Raji (cell line): ENCODE data around the gene PEX11G.

Experiments used
- POLR2A ChIP-seq: IDR thresholded peaks from 2 replicates; pipeline ENCODE4 v1.6.1; 2011; ENCODE audit warnings: low read depth, low read length, control low read depth; ENCODE audit not compliant: insufficient read depth

Gene PEX11G

GRCh38 chr19:7442423-7442822 lies 46.4 kb downstream of the PEX11G start:
- no peak for TF ChIP-seq POLR2A

GRCh38 chr19:7441468-7442146 lies 47.2 kb downstream of the PEX11G start:
- no peak for TF ChIP-seq POLR2A

DNA sequence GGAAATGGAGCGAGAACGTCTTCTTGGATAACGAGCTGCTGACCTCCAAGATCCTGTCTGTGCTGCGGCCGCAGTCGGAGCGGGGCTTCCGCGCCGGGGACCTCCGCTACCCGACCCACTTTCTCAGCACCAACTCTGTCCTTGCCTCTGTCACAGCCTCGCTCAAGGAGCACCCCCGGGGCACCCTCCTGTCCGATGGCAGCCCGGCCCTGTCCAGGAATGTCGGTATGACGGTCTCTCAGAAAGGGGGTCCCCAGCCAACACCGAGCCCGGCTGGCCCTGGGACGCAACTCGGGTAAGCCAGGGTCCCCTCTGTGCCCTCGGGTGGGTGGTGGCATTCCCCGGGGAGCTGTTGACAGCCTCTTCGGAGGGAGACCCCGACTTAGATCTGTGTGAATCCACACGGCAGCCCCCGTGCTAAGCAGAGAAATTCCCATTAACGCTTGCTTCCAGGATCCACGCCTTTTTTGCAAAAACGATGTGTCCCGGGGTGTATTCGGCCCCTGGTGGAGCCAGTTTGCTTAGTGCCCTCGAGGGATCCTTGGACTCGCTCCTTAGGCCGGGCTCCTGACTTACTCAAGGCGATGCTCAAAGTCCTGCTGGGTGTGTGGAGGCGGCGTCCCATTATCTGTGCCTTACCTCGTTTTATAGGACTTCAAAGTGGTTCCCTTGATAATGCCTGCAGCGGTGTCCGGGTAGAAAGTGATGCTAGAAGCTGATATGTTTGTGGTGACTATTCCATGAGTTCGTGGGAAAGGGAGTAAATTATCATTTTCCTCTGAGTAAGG lies 48.5 kb downstream of the PEX11G start:
- no peak for TF ChIP-seq POLR2A

GRCh38 chr19:7435586-7435985 lies 53.2 kb downstream of the PEX11G start:
- TF ChIP-seq POLR2A, result no peak

- TF ChIP-seq POLR2A, result no peak
Measured at GRCh38 chr19:7434391-7434790, 54.4 kb downstream of the PEX11G start.

DNA sequence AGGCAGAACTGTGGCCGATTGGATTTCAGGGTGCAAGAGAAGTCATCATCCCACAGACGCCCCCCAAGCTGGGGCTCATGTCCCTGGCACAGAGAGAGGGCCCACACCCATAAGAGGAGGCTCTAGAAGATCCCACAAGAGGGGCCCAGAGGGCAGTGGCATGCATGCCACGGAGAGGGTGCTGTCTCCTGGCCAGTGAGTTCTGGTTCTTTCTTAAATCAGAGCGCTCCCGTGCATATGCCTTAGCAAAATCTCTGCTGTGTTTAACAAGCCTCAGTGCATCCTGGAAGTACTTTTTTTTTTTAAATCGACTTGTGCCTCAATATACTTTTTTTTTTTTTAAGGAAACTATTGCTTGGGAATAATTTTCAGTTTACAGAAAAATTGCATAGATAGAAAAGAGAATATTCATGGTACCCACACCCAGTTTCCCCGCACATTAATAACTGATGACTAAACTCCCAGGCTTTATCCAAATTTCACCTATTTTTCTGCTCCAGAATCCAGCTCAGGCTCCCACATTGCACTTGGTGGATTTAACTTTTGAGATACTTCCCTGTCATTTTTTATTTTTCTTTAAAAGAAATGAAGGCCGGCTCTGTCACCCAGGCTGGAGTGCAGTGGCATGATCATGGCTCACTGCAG lies 59.1 kb downstream of the PEX11G start:
- TF ChIP-seq POLR2A, result no peak

DNA sequence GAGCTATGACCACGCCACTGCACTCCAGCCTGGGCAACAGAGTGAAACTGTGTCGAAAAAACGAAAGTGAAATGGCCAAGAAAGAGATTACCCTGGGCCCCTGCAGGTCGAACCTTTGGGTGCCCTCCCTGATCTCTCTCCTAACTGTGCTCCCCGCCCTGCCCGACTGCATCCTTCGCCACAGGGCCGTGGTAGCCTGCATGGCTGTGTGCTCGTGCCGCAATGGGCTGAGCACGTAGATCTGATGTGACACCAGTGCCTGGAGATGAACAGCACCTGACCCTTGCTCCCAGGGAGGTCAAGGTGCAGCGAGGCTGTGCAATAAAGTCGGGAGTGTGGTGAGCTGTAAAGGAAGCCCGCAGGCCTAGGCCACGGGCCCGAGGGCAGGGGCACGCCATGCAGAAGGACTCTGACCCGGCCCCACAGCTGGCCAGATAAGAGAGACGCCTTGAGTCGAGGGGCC lies 60.2 kb downstream of the PEX11G start:
- no peak for TF ChIP-seq POLR2A

GRCh38 chr19:7427944-7428343 lies 60.9 kb downstream of the PEX11G start:
- no peak for TF ChIP-seq POLR2A

GRCh38 chr19:7426986-7427385 lies 61.8 kb downstream of the PEX11G start:
- TF ChIP-seq POLR2A, result no peak
